ENCODE measurements around the gene LRP1.
"Not testable (repeated sequence)": the region's sequence is repeated elsewhere in the genome, so short reads cannot be mapped to it uniquely, and the experiment has no call there.

The LRP1 gene

GRCh38 chr12:57111031-57111734 lies 17.1 kb upstream of the LRP1 start, which contains the start of gene STAT6:
TSS of gene STAT6 (minus strand) at chr12:57111362. CDS start at chr12:57108278, 3,084 bp downstream.
- peak; percentile 83 for DNase-seq
- peak; percentile 71 for ATAC-seq

- ATAC-seq, result no peak
- DNase-seq, result peak; percentile 93
These were observed 15.6 kb upstream of the LRP1 start for GRCh38 chr12:57112492-57113294.

- no peak for DNase-seq
- no peak for ATAC-seq
These were observed 11.6 kb upstream of the LRP1 start for GRCh38 chr12:57116580-57117281.

GRCh38 chr12:57118711-57119271 lies 9.5 kb upstream of the LRP1 start:
- ATAC-seq, result peak; percentile 60
- DNase-seq, result no peak

GRCh38 chr12:57119294-57120085 lies 8.8 kb upstream of the LRP1 start:
- ATAC-seq, result no peak
- no peak for DNase-seq

GRCh38 chr12:57120718-57121117 lies 7.6 kb upstream of the LRP1 start:
- not testable (repeated sequence) for DNase-seq, ATAC-seq

- DNase-seq (no peak), ATAC-seq (no peak)
These were observed 4.5 kb upstream of the LRP1 start for GRCh38 chr12:57123813-57124212.

GRCh38 chr12:57124261-57124877 lies 3.9 kb upstream of the LRP1 start:
- DNase-seq (peak; percentile 82), ATAC-seq (peak; percentile 81)

GRCh38 chr12:57126061-57126460 lies 2.2 kb upstream of the LRP1 start:
- DNase-seq (no peak), ATAC-seq (no peak)

GRCh38 chr12:57126561-57126960 lies 1.7 kb upstream of the LRP1 start:
- ATAC-seq (no peak), DNase-seq (no peak)

GRCh38 chr12:57127101-57127725 lies 1.1 kb upstream of the LRP1 start:
- DNase-seq (peak; percentile 54), ATAC-seq (peak; percentile 14)

- DNase-seq, result no peak
- ATAC-seq, result no peak
These were observed 400 bp downstream of the LRP1 start for GRCh38 chr12:57128519-57129247.

- DNase-seq (no peak), ATAC-seq (no peak)
These were observed 1.1 kb downstream of the LRP1 start for GRCh38 chr12:57129321-57129842.

GRCh38 chr12:57129889-57130288 lies 1.6 kb downstream of the LRP1 start:
- DNase-seq, result no peak
- ATAC-seq, result no peak

- ATAC-seq (no peak), DNase-seq (no peak)
These were observed 2.7 kb downstream of the LRP1 start for GRCh38 chr12:57130941-57131340.

GRCh38 chr12:57131896-57132744 lies 3.8 kb downstream of the LRP1 start:
- no peak for ATAC-seq
- no peak for DNase-seq

- ATAC-seq (no peak), DNase-seq (no peak)
These were observed 4.8 kb downstream of the LRP1 start for GRCh38 chr12:57133013-57133569.

GRCh38 chr12:57133916-57134315 lies 5.6 kb downstream of the LRP1 start:
- ATAC-seq (no peak), DNase-seq (no peak)

Measured in stimulated activated naive CD8-positive, alpha-beta T cell treated with anti-CD3 and anti-CD28 coated beads, Interleukin-15, Interleukin-2, amounts not matched to agents 100 U/mL and 50 U/mL, for 24 hours (primary cell).